Naive B cell (primary cell): Measurements from ENCODE around the gene SUMO2. TPM values are rescaled to one million over a fixed set of nuclear protein-coding genes. Genes with fewer than 3 reads are reported as not detected.
"Not testable (repeated sequence)": the region's sequence is repeated elsewhere in the genome, so short reads cannot be mapped to it uniquely, and the experiment has no call there.

Experiments
- ATAC-seq, 2 donors: fragments of 150-1000 bp; cut with Tn5 transposase; 2 replicates each; pipeline ENCODE4 v1.10.0; 2021; ENCODE audit warnings: low read depth in 2 of 2, mild to moderate bottlenecking in 2 of 2, moderate library complexity in 2 of 2
- DNase-seq: peaks from one replicate; pipeline ENCODE4 v3.0.0; 2022
- H3K27ac Mint-ChIP-seq, 6 donors: one replicate each; pipeline ENCODE4 v1.8.0; 2020 to 2022; ENCODE audit warnings: mild to moderate bottlenecking in 6 of 6, mixed read lengths in 6 of 6, moderate library complexity in 5 of 6, inconsistent platforms in 2 of 6
- H3K27me3 Mint-ChIP-seq, 3 donors: one replicate each; pipeline ENCODE4 v1.8.0; 2021 to 2022; ENCODE audit warnings: mixed read lengths in 3 of 3, mild to moderate bottlenecking in 1 of 3
- H3K36me3 Mint-ChIP-seq, 2 donors: one replicate each; pipeline ENCODE4 v1.8.0; 2020 to 2022; ENCODE audit warnings: mixed read lengths in 2 of 2, inconsistent platforms in 1 of 2, mild to moderate bottlenecking in 1 of 2
- H3K4me1 Mint-ChIP-seq, 3 donors: one replicate each; pipeline ENCODE4 v1.8.0; 2020 to 2022; ENCODE audit warnings: mixed read lengths in 3 of 3, inconsistent platforms in 1 of 3, mild to moderate bottlenecking in 1 of 3, moderate library complexity in 1 of 3
- H3K4me3 Mint-ChIP-seq, 8 donors: one replicate each; pipeline ENCODE4 v1.8.0; 2020 to 2022; ENCODE audit warnings: mild to moderate bottlenecking in 8 of 8, mixed read lengths in 8 of 8, moderate library complexity in 8 of 8, inconsistent platforms in 2 of 8
- H3K9me3 Mint-ChIP-seq, 7 donors: one replicate each; pipeline ENCODE4 v1.8.0; 2020 to 2022; ENCODE audit warnings: mixed read lengths in 7 of 7, mild to moderate bottlenecking in 5 of 7, inconsistent platforms in 2 of 7, moderate library complexity in 1 of 7
- polyA plus RNA-seq, 6 donors: library from polyadenylated mRNA; unstranded; fragments of 300-500 nt; fragmentation: Illumina TruSeq; gene quantifications; one replicate each; pipeline ENCODE4 v1.2.3, GENCODE V29; 2021; ENCODE audit warnings: low read depth in 6 of 6

Gene SUMO2
- polyA plus RNA-seq, 6 donors from 2014 or later: 260 to 424 (median 363) TPM

- Mint-ChIP-seq H3K4me3 (peak overlapping the region in 2 of 8 donors; percentile 26 to 42), H3K4me1 (peaks cover 0 to 42% (median 14%) of the 10 kb centered on the region in 3 donors), H3K27me3 (no peaks in the 10 kb centered on the region), H3K9me3 (no peaks in the 10 kb centered on the region), H3K36me3 (peaks cover 4 to 8% of the 10 kb centered on the region in 2 donors), H3K27ac (no peak overlapping the region)
- ATAC-seq: no peak
- no peak for DNase-seq
Measured at GRCh38 chr17:75174996-75175395, 7.8 kb downstream of the SUMO2 start.

GRCh38 chr17:75173526-75173925, 9.2 kb downstream of the SUMO2 start:
- peaks cover 0 to 31% (median 9%) of the 10 kb centered on the region in 3 donors for H3K4me1 Mint-ChIP-seq
- no peaks in the 10 kb centered on the region for H3K9me3 Mint-ChIP-seq
- peaks cover 4 to 8% of the 10 kb centered on the region in 2 donors for H3K36me3 Mint-ChIP-seq
- DNase-seq (no peak), ATAC-seq (no peak)
- H3K27ac Mint-ChIP-seq: peak overlapping the region in 2 of 6 donors; percentile 19 to 44
- no peak overlapping the region for H3K4me3 Mint-ChIP-seq
- no peaks in the 10 kb centered on the region for H3K27me3 Mint-ChIP-seq

DNA sequence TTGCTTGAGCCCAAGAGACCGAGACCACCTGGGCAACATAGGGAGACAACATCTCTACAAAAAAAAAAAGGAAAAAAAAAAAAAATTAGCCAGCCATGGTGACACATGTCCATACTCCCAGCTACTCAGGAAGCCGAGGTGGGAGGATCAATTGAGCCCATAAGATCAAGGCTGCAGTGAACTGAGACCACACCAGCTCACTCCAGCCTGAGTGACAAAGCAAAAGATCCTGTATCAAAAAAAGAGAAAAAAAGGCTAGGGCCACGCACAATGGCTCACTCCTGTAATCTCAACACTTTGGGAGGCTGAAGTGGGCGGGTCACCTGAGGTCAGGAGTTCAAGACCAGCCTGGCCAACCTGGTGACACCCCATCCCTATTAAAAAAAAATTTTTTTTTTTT, 13.8 kb downstream of the SUMO2 start:
- Mint-ChIP-seq H3K27me3 (no peaks in the 10 kb centered on the region), H3K27ac (peak overlapping the region in 1 of 6 donors; percentile 62), H3K9me3 (no peaks in the 10 kb centered on the region), H3K4me1 (peaks cover 0 to 5% (median 5%) of the 10 kb centered on the region in 3 donors), H3K4me3 (no peak overlapping the region), H3K36me3 (peaks cover 4 to 7% of the 10 kb centered on the region in 2 donors)
- DNase-seq (no peak), ATAC-seq (no peak)

DNA sequence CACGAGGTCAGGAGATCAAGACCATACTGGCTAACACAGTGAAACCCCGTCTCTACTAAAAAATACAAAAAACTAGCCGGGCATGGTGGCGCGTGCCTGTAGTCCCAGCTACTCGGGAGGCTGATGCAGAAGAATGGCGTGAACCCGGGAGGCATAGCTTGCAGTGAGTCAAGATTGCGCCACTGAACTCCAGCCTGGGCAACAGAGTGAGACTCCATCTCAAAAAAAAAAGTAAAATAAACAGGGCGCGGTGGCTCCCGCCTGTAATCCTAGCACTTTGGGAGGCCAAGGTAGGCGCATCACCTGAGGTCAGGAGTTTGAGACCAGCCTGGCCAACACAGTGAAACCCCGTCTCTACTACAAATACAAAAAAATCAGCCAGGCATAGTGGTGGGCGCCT, 18.2 kb downstream of the SUMO2 start:
- not testable (repeated sequence) for H3K4me1 Mint-ChIP-seq, ATAC-seq, H3K36me3 Mint-ChIP-seq, DNase-seq, H3K9me3 Mint-ChIP-seq, H3K4me3 Mint-ChIP-seq, H3K27me3 Mint-ChIP-seq
- peak overlapping the region in 1 of 6 donors; percentile 26 for H3K27ac Mint-ChIP-seq

DNA sequence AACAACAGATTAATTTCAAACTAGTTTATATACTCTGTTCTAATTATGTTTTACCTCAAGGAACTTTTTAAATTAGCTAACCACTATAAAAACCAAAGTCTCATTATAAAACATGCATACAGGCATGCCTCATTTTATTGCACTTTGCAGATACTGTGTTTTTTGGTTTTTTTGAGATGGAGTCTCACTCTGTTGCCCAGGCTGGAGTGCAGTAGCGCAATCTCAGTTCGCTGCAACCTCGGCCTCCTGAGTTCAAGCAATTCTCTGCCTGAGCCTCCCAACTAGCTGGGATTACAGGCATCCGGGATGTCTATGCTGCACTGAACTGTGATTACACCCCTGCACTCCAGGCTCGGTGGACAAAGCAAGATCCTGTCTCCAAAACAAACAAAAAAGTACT, 19.7 kb downstream of the SUMO2 start:
- Mint-ChIP-seq H3K36me3 (no peaks in the 10 kb centered on the region), H3K9me3 (no peaks in the 10 kb centered on the region), H3K4me3 (no peak overlapping the region), H3K27ac (no peak overlapping the region), H3K4me1 (no peaks in the 10 kb centered on the region), H3K27me3 (no peaks in the 10 kb centered on the region)
- DNase-seq (no peak), ATAC-seq (no peak)

DNA sequence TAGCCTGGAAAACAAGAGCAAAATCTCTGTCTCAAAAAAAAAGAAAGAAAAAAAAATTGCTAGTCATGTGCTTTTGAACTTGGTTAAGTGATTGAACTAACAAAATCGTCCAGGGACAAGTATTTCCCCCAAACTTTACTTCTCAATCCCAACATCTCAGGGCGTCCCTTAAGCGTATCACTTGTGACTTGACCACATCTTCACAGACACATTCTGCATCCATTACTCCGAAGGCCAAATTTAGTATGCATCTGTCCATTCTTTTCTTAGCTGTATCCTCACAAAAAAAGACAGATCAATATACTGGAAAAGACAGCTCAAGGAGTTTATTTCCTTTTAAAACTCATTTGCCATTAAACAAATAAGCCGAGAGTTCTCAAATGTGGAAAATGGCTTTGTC, 22.5 kb downstream of the SUMO2 start:
- Mint-ChIP-seq H3K27ac (no peak overlapping the region), H3K27me3 (no peaks in the 10 kb centered on the region), H3K36me3 (no peaks in the 10 kb centered on the region), H3K9me3 (no peaks in the 10 kb centered on the region), H3K4me3 (no peak overlapping the region), H3K4me1 (peaks cover 4 to 14% (median 6%) of the 10 kb centered on the region in 3 donors)
- ATAC-seq: no peak
- no peak for DNase-seq

- ATAC-seq (no peak), DNase-seq (no peak)
- Mint-ChIP-seq H3K4me3 (peak overlapping the region in 1 of 8 donors; percentile 37), H3K4me1 (peaks cover 6 to 22% (median 11%) of the 10 kb centered on the region in 3 donors), H3K9me3 (no peaks in the 10 kb centered on the region), H3K27me3 (no peaks in the 10 kb centered on the region), H3K27ac (no peak overlapping the region), H3K36me3 (no peaks in the 10 kb centered on the region)
Measured at GRCh38 chr17:75159196-75160031, 23.3 kb downstream of the SUMO2 start.

GRCh38 chr17:75158480-75158879, 24.3 kb downstream of the SUMO2 start:
- H3K4me3 Mint-ChIP-seq, H3K27me3 Mint-ChIP-seq, ATAC-seq, H3K9me3 Mint-ChIP-seq, DNase-seq, H3K27ac Mint-ChIP-seq, H3K36me3 Mint-ChIP-seq: not testable (repeated sequence)
- peaks cover 10 to 28% (median 15%) of the 10 kb centered on the region in 3 donors for H3K4me1 Mint-ChIP-seq

- Mint-ChIP-seq H3K27me3 (no peaks in the 10 kb centered on the region), H3K4me1 (peaks cover 27 to 42% (median 28%) of the 10 kb centered on the region in 3 donors), H3K27ac (peak overlapping the region in 2 of 6 donors; percentile 56 to 94), H3K36me3 (no peaks in the 10 kb centered on the region), H3K4me3 (peak overlapping the region in 6 of 8 donors; percentile 87 to 97 (median 94)), H3K9me3 (no peaks in the 10 kb centered on the region)
- ATAC-seq (no peak), DNase-seq (no peak)
Measured at GRCh38 chr17:75155191-75155601, 27.6 kb downstream of the SUMO2 start.

DNA sequence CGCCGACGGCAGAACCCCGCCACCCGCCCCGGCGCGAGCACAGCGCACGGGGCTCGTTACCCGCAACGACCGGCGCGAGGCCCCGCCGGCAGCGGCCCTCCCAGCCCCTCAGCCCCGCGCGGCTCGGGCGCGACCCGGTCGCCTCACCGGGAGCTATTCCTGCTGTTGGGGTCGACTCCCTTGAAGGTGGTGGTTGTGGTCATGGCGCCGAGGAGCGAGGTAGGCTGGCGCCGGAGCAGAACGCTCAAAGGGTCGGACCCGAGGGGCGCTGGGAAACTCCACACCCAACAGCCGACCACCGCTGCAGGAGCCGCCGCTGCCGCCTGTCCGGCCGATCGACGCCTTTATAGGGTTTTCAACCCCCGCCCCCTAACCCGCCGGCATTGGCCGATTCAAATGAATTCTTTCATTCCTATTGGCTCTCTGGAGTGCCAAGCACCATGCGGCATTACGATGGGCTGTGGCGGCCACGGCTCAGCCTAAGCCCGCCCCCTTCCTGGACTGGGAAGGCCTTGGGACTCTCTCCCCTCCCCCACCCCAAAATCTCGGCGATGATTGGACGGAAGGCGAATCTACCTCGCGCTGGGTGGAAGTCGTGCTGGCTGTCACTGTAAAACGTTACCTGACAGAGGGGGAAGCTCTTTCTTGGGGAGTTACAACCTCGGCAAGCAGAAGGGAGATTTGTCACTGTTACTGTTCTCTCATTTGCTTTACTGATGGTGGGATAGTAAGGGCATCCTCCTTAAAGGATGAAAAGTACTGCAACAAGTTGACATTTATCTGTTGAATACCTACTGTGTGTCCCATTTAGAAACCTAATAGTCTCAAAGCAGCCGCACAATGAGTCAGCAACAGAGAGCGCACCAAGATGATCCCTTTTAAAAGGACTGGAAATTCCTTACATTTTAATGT, 28.3 kb downstream of the SUMO2 start, which contains the start of gene JPT1:
JPT1 (minus strand) TSS at position 318 of the 912 bp plus-strand sequence; CDS start at position 203, 115 bp downstream.
- Mint-ChIP-seq H3K27ac (peak within 1 kb of the TSS; percentile 79 to 96 (median 88)), H3K27me3 (no peaks in the 10 kb centered on the region), H3K36me3 (no peaks in the 10 kb centered on the region), H3K4me1 (peaks cover 27 to 42% (median 32%) of the 10 kb centered on the region in 3 donors), H3K4me3 (peak within 1 kb of the TSS; percentile 87 to 97 (median 96)), H3K9me3 (no peaks in the 10 kb centered on the region)
- peak; percentile 96 for DNase-seq
- peak; percentile 96 to 97 for ATAC-seq

DNA sequence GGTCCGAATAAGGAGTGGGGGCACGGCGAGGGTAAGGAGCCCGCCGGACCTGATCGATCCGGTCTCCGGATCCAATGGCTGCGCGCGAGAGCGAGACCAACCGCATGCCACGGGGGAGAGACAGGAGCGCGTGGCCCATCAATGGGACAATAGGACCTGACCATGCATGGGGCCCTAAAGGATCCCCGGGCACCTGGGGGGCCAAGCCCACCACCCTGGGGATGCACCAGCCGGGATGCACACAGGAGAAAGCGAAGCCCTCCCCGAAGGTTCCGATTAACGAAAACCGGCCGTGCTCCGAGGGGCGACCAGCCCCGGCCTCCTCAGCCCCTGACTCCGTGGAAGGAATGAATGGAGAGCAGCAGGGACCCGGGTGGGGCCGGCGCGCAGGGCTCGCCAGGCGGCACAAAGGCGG, 29.0 kb downstream of the SUMO2 start:
- DNase-seq: no peak
- Mint-ChIP-seq H3K36me3 (no peaks in the 10 kb centered on the region), H3K4me3 (peak overlapping the region; percentile 87 to 95 (median 93)), H3K27ac (peak overlapping the region in 5 of 6 donors; percentile 79 to 94 (median 82)), H3K9me3 (no peaks in the 10 kb centered on the region), H3K4me1 (peaks cover 27 to 42% (median 32%) of the 10 kb centered on the region in 3 donors), H3K27me3 (no peaks in the 10 kb centered on the region)
- ATAC-seq: no peak

GRCh38 chr17:75152922-75153779, 29.6 kb downstream of the SUMO2 start:
- H3K4me1 Mint-ChIP-seq: peaks cover 27 to 42% (median 32%) of the 10 kb centered on the region in 3 donors
- DNase-seq: no peak
- no peaks in the 10 kb centered on the region for H3K9me3 Mint-ChIP-seq
- H3K27me3 Mint-ChIP-seq: no peaks in the 10 kb centered on the region
- no peaks in the 10 kb centered on the region for H3K36me3 Mint-ChIP-seq
- H3K27ac Mint-ChIP-seq: peak overlapping the region in 4 of 6 donors; percentile 44 to 87 (median 78)
- ATAC-seq: no peak
- peak overlapping the region; percentile 87 to 95 (median 93) for H3K4me3 Mint-ChIP-seq
